MM.1S (cell line): ENCODE measurements around the gene KIF16B.

Experiments
- DNase-seq: peaks from one replicate; pipeline ENCODE4 v3.0.0-alpha.2; 2015
- H2AFZ ChIP-seq: fragments of 300-600 bp; sonication (generic); 2 replicates; pipeline ENCODE4 v1.6.0; 2016; ENCODE audit warnings: antibody characterized with exemption, low read length
- H3F3A ChIP-seq: fragments of 300-600 bp; sonication (generic); 2 replicates; pipeline ENCODE4 v1.6.1; 2016; ENCODE audit warnings: mild to moderate bottlenecking, antibody characterized with exemption, low read length, moderate library complexity, mixed read lengths; ENCODE audit not compliant: insufficient read depth
- H3K27ac ChIP-seq: fragments of 300-600 bp; sonication (generic); 2 replicates; pipeline ENCODE4 v1.5.1; 2016; ENCODE audit warnings: mild to moderate bottlenecking, low read length
- H3K27me3 ChIP-seq: fragments of 300-600 bp; sonication (generic); replicated peaks from 2 replicates; pipeline ENCODE4 v1.6.0; 2016; ENCODE audit warnings: low read length; ENCODE audit not compliant: insufficient read depth
- H3K36me3 ChIP-seq: fragments of 300-600 bp; sonication (generic); replicated peaks from 2 replicates; pipeline ENCODE4 v1.6.1; 2016; ENCODE audit warnings: mild to moderate bottlenecking, low read length, mixed read lengths; ENCODE audit not compliant: insufficient read depth
- H3K4me1 ChIP-seq: fragments of 300-600 bp; sonication (generic); 2 replicates; pipeline ENCODE4 v1.6.1; 2016; ENCODE audit warnings: low read length, mixed read lengths
- H3K4me2 ChIP-seq: fragments of 300-600 bp; sonication (generic); 2 replicates; pipeline ENCODE4 v1.6.0; 2016; ENCODE audit warnings: low read depth, low read length
- H3K4me3 ChIP-seq: fragments of 300-600 bp; sonication (generic); 2 replicates; pipeline ENCODE4 v1.5.1; 2016; ENCODE audit warnings: low read length, mixed read lengths
- H3K79me2 ChIP-seq: fragments of 300-600 bp; sonication (generic); 2 replicates; pipeline ENCODE4 v1.6.1; 2016; ENCODE audit warnings: mixed run types, low read length, mixed read lengths
- H3K9ac ChIP-seq: fragments of 300-600 bp; sonication (generic); 2 replicates; pipeline ENCODE4 v1.6.1; 2016; ENCODE audit warnings: low read length, mixed read lengths
- H3K9me2 ChIP-seq: fragments of 300-600 bp; sonication (generic); replicated peaks from 2 replicates; pipeline ENCODE4 v1.6.1; 2016; ENCODE audit warnings: mild to moderate bottlenecking, low read length, mixed read lengths; ENCODE audit not compliant: insufficient read depth
- H3K9me3 ChIP-seq: fragments of 300-600 bp; sonication (generic); replicated peaks from 2 replicates; pipeline ENCODE4 v1.6.1; 2016; ENCODE audit warnings: mild to moderate bottlenecking, low read length, mixed read lengths; ENCODE audit not compliant: insufficient read depth
- H4K20me1 ChIP-seq: fragments of 300-600 bp; sonication (generic); 2 replicates; pipeline ENCODE4 v1.6.1; 2016; ENCODE audit warnings: mild to moderate bottlenecking, low read length, moderate library complexity, mixed read lengths; ENCODE audit not compliant: insufficient read depth
- CTCF ChIP-seq: fragments of 300-600 bp; sonication (generic); IDR thresholded peaks from 2 replicates; pipeline ENCODE4 v1.5.1; 2016; ENCODE audit warnings: antibody characterized with exemption, low read length, mixed read lengths
- EZH2 ChIP-seq: fragments of 300-600 bp; sonication (generic); optimal IDR thresholded peaks from 2 replicates; pipeline ENCODE3; 2017; ENCODE audit warnings: low read depth, mild to moderate bottlenecking, antibody characterized with exemption, low read length, mixed read lengths
- EZH2phosphoT487 ChIP-seq: fragments of 300-600 bp; sonication (generic); IDR thresholded peaks from 2 replicates; pipeline ENCODE4 v1.6.1; 2018; ENCODE audit warnings: antibody characterized with exemption, low read length

Gene KIF16B

GRCh38 chr20:16244892-16245291 is 328.4 kb downstream of the KIF16B start:
- Histone ChIP-seq H3K4me2 (no peak overlapping the region), H3K9me3 (no peaks in the 10 kb centered on the region), H3F3A (no peaks in the 10 kb centered on the region), H3K9me2 (no peaks in the 10 kb centered on the region), H3K9ac (no peak overlapping the region), H4K20me1 (no peaks in the 10 kb centered on the region), H3K4me3 (no peak overlapping the region), H3K27ac (no peak overlapping the region), H3K4me1 (no peaks in the 10 kb centered on the region), H3K79me2 (no peaks in the 10 kb centered on the region), H3K27me3 (no peaks in the 10 kb centered on the region), H2AFZ (no peak overlapping the region), H3K36me3 (no peaks in the 10 kb centered on the region)
- DNase-seq: no peak
- TF ChIP-seq EZH2 (no peak), EZH2phosphoT487 (no peak), CTCF (no peak)

- Histone ChIP-seq H4K20me1 (no peaks in the 10 kb centered on the region), H3K79me2 (no peaks in the 10 kb centered on the region), H3K36me3 (no peaks in the 10 kb centered on the region), H3K27ac (no peak overlapping the region), H3K4me1 (no peaks in the 10 kb centered on the region), H3K9me3 (no peaks in the 10 kb centered on the region), H3K27me3 (no peaks in the 10 kb centered on the region), H2AFZ (no peak overlapping the region; the same call in 1 of the 2 replicates), H3F3A (no peaks in the 10 kb centered on the region), H3K4me2 (peak overlapping the region; percentile 28; the same call in 1 of the 2 replicates), H3K4me3 (no peak overlapping the region), H3K9ac (no peak overlapping the region), H3K9me2 (no peaks in the 10 kb centered on the region)
- DNase-seq: no peak
- TF ChIP-seq EZH2phosphoT487: no peak
- no peak for TF ChIP-seq CTCF
- TF ChIP-seq EZH2: no peak
These were observed 329.8 kb downstream of the KIF16B start for GRCh38 chr20:16243470-16243869.

- no peak overlapping the region for H3K27ac ChIP-seq
- no peaks in the 10 kb centered on the region for H3K4me1 ChIP-seq
- H3K4me2 ChIP-seq: no peak overlapping the region
- H4K20me1 ChIP-seq: no peaks in the 10 kb centered on the region
- no peaks in the 10 kb centered on the region for H3K9me3 ChIP-seq
- no peaks in the 10 kb centered on the region for H3K79me2 ChIP-seq
- H3K36me3 ChIP-seq: no peaks in the 10 kb centered on the region
- no peak overlapping the region for H3K9ac ChIP-seq
- no peaks in the 10 kb centered on the region for H3K9me2 ChIP-seq
- H2AFZ ChIP-seq: no peak overlapping the region
- TF ChIP-seq CTCF: no peak
- no peak for TF ChIP-seq EZH2
- TF ChIP-seq EZH2phosphoT487: no peak
- H3K27me3 ChIP-seq: no peaks in the 10 kb centered on the region
- no peaks in the 10 kb centered on the region for H3F3A ChIP-seq
- H3K4me3 ChIP-seq: no peak overlapping the region
- no peak for DNase-seq
These were observed 331.3 kb downstream of the KIF16B start for GRCh38 chr20:16241911-16242310.
